GM12878 (cell line): Measurements from ENCODE around the gene MAP7. TPM values are rescaled to one million over a fixed set of nuclear protein-coding genes. Genes with fewer than 3 reads are reported as not detected.
"Not testable (repeated sequence)": the region's sequence is repeated elsewhere in the genome, so short reads cannot be mapped to it uniquely, and the experiment has no call there.

ENCODE experiments used
- ATAC-seq: fragments of 200-7000 bp; cut with Tn5 transposase; 3 replicates; pipeline ENCODE4 v1.9.1; 2020; ENCODE audit warnings: mild to moderate bottlenecking, moderate library complexity
- BruUV-seq: library from RNA; stranded (reverse); fragments of 400-500 nt; replicated peaks from 2 replicates; lab custom pipeline; 2021; lab: Mats Ljungman, UMichigan
- CTCF ChIA-PET: fragments of 300-600 bp; sonication (Branson Sonifier 250); formaldehyde crosslinking; extraction: SDS; loops from one replicate; lab custom pipeline; 2021; ENCODE audit warnings: inconsistent platforms; lab: Yijun Ruan, JAX
- POLR2A ChIA-PET: fragments of 350-600 bp; formaldehyde crosslinking; extraction: SDS; loops from one replicate; lab custom pipeline; 2021; ENCODE audit warnings: inconsistent platforms; lab: Charles Lee
- RAD21 ChIA-PET: fragments of 300-600 bp; sonication (Branson Sonifier 250); formaldehyde crosslinking; loops from one replicate; lab custom pipeline; 2023; ENCODE audit warnings: antibody characterized with exemption; ENCODE audit not compliant: unreplicated experiment; lab: Charles Lee
- SMC1A ChIA-PET: fragments of 300-600 bp; sonication (Branson Sonifier 250); formaldehyde crosslinking; loops from one replicate; lab custom pipeline; 2023; ENCODE audit not compliant: unreplicated experiment, uncharacterized antibody; lab: Charles Lee
- DNase-seq: peaks from one replicate; pipeline ENCODE4 v3.0.0-alpha.2; 2011; ENCODE audit warnings: low read depth, low spot score
- FAIRE-seq: peaks from 3 replicates; lab custom pipeline; 2011; peaks lifted over from hg19 to GRCh38; lab: Jason Lieb, UNC
- H2AFZ ChIP-seq: 2 replicates; pipeline ENCODE4 v1.6.0; 2011; ENCODE audit warnings: low read depth, low read length, control low read depth; ENCODE audit not compliant: control insufficient read depth
- H3K27ac ChIP-seq: 2 replicates; pipeline ENCODE4 v1.5.1; 2011; ENCODE audit warnings: control low read depth; ENCODE audit not compliant: control insufficient read depth, insufficient read depth
- H3K27me3 ChIP-seq, 2 experiments: replicated peaks in 1 of 2; 2 replicates each; pipeline versions ENCODE4 v1.6.0 to v1.6.1; 2011; ENCODE audit warnings: low read length in 1 of 2; ENCODE audit not compliant: control insufficient read depth in 2 of 2, insufficient read depth in 2 of 2
- H3K36me3 ChIP-seq, 2 experiments: 2 replicates each; pipeline ENCODE4 v1.5.1; 2011; ENCODE audit warnings: low read length in 1 of 2; ENCODE audit not compliant: control insufficient read depth in 2 of 2, insufficient read depth in 2 of 2
- H3K4me1 ChIP-seq: 2 replicates; pipeline ENCODE4 v1.6.1; 2011; ENCODE audit warnings: mild to moderate bottlenecking, low read length, moderate library complexity, mixed read lengths; ENCODE audit not compliant: control insufficient read depth, insufficient read depth
- H3K4me2 ChIP-seq: 2 replicates; pipeline ENCODE4 v1.6.0; 2011; ENCODE audit warnings: control low read depth; ENCODE audit not compliant: control insufficient read depth, insufficient read depth
- H3K4me3 ChIP-seq: fragments of 200-600 bp; sonication (generic); 2 replicates; pipeline ENCODE4 v1.5.1; 2016
- H3K79me2 ChIP-seq: 2 replicates; pipeline ENCODE4 v1.6.0; 2011; ENCODE audit warnings: low read length; ENCODE audit not compliant: control insufficient read depth, insufficient read depth
- H3K9ac ChIP-seq: 2 replicates; pipeline ENCODE4 v1.8.0; 2011; ENCODE audit warnings: low read length, control low read depth, mixed read lengths; ENCODE audit not compliant: control insufficient read depth, insufficient read depth
- H3K9me3 ChIP-seq: replicated peaks from 3 replicates; pipeline ENCODE4 v1.5.1; 2011; ENCODE audit warnings: mild to moderate bottlenecking, low read length; ENCODE audit not compliant: control insufficient read depth, insufficient read depth
- H4K20me1 ChIP-seq: 2 replicates; pipeline ENCODE4 v1.6.0; 2011; ENCODE audit not compliant: control insufficient read depth, insufficient read depth
- BHLHE40 ChIP-seq, 2 experiments: fragments of 450-650 bp in 1 of 2; IDR thresholded peaks; 2 replicates each; pipeline ENCODE4 v1.6.1; 2011 to 2017; ENCODE audit warnings: low read depth in 2 of 2, borderline replicate concordance in 1 of 2, improper control_type of control experiment in 1 of 2, low read length in 1 of 2, mild to moderate bottlenecking in 1 of 2
- FOS ChIP-seq: IDR thresholded peaks from 3 replicates; pipeline ENCODE4 v1.6.1; 2011; ENCODE audit warnings: borderline replicate concordance; ENCODE audit not compliant: insufficient read length; ENCODE audit errors: extremely low read depth
- KDM1A ChIP-seq: fragments of 200-600 bp; sonication (generic); IDR thresholded peaks from 2 replicates; pipeline ENCODE4 v1.6.1; 2016; ENCODE audit warnings: borderline replicate concordance
- SUPT20H ChIP-seq: IDR thresholded peaks from 2 replicates; pipeline ENCODE4 v1.6.1; 2011; ENCODE audit warnings: low read depth, mild to moderate bottlenecking, low read length, moderate library complexity, borderline replicate concordance; ENCODE audit not compliant: control insufficient read depth
- ZNF384 ChIP-seq: IDR thresholded peaks from 2 replicates; pipeline ENCODE4 v1.6.1; 2012; ENCODE audit warnings: low read depth, mild to moderate bottlenecking, low read length, improper control_type of control experiment, borderline replicate concordance
- WGBS: methylation state at CpG from one replicate; pipeline ENCODE4 v1.1.6; 2016; ENCODE audit warnings: low lambda C conversion rate; ENCODE audit not compliant: insufficient replicate concordance, insufficient coverage; ENCODE audit errors: missing lambda C conversion rate; 5-methylcytosine and 5-hydroxymethylcytosine counted together
- in situ Hi-C: fragments of 300-500 bp; cut with MboI; formaldehyde crosslinking; loops from 9 replicates; pipeline ENCODE4 v1.14.3; 2018; ENCODE audit warnings: mixed read lengths
- intact Hi-C: fragments of 100-400 bp; cut with micrococcal nuclease; formaldehyde crosslinking; loops from one replicate; pipeline ENCODE4 v1.14.2; 2022; ENCODE audit not compliant: unreplicated experiment
- polyA plus RNA-seq, 11 experiments: library from polyadenylated mRNA; depleted of rRNA in 4 of 11; unstranded in 6 of 11; stranded (reverse) in 5 of 11; fragments of >200 nt; fragmentation: Nextera tagmentation in 4 of 11; fragmentation: Illumina TruSeq in 1 of 11; extraction: Ambion mirVana in 4 of 11; extraction: Trizol in 1 of 11; gene quantifications; 1 replicate in 1 of 11; 2 replicates in 10 of 11; pipeline versions ENCODE4 v1.2.1 to v1.2.3, GENCODE V29; 2011 to 2016; ENCODE audit warnings: inconsistent platforms in 2 of 11, missing spikeins in 2 of 11, low read depth in 1 of 11
- total RNA-seq, 4 experiments: library from RNA; depleted of rRNA in 3 of 4; stranded (reverse); fragments of >200 nt in 3 of 4; fragmentation: Illumina TruSeq in 1 of 4; extraction: Trizol in 1 of 4; gene quantifications; 2 replicates each; pipeline versions ENCODE4 v1.2.1 to v1.2.3, GENCODE V29; 2013 to 2021
- TF ChIP-seq, protein P1 (sequence below): IDR thresholded peaks from 2 replicates; pipeline ENCODE4 v1.6.1; 2012; ENCODE audit warnings: mild to moderate bottlenecking, low read depth, low read length
- TF ChIP-seq, protein P2 (sequence below): fragments of 450-650 bp; conservative IDR thresholded peaks from 2 replicates; pipeline ENCODE4 v1.6.1; 2017; ENCODE audit warnings: mild to moderate bottlenecking, moderate library complexity

MAP7 gene
- total and polyA plus RNA-seq, 10 of the 15 experiments (the other 5 are each of a cell fraction or from before 2014, with no cell fraction given) = 0.04 to 0.17 (median 0.08) TPM; not detected in 2

DNA sequence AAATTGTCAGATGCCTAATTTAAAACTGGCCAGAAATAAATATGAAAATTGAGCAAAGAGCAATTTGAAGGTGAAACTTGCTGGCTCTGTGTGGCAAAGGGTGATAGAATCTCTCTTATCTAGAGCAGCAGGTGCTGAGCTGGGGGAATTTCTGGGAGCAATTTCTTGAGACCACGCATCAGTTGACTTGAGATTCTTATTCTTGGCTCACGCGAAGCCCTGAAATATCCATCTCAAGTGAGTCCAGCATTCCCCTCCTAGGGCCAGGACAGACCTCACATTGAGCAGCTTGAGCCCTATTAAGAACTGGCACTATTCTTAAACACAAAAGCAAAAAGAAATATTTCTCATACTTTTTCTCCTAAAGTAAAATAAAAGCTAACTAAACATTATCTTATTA is 66.3 kb downstream of the MAP7 start:
- Histone ChIP-seq H3K36me3 (no peaks in the 10 kb centered on the region), H3K4me3 (no peak overlapping the region), H2AFZ (no peak overlapping the region), H3K27ac (no peak overlapping the region), H3K79me2 (no peaks in the 10 kb centered on the region), H3K9me3 (no peaks in the 10 kb centered on the region), H3K27me3 (no peaks in the 10 kb centered on the region), H4K20me1 (no peaks in the 10 kb centered on the region), H3K4me2 (no peak overlapping the region), H3K9ac (no peak overlapping the region), H3K4me1 (no peaks in the 10 kb centered on the region)
- intact Hi-C loops (no loop called here), in situ Hi-C loops (no loop called here)
- SMC1A ChIA-PET = no interaction called here
- no TSS peak for BruUV-seq
- TF ChIP-seq FOS = no peak
- no peak for TF ChIP-seq ZNF384
- TF ChIP-seq BHLHE40 (IDR thresholded peaks at IDR 0.05; ENCODE audit: borderline replicate concordance in 1 of 2, low read depth in 2 of 2, low read length in 1 of 2) = no peak
- TF ChIP-seq, protein P1, sequence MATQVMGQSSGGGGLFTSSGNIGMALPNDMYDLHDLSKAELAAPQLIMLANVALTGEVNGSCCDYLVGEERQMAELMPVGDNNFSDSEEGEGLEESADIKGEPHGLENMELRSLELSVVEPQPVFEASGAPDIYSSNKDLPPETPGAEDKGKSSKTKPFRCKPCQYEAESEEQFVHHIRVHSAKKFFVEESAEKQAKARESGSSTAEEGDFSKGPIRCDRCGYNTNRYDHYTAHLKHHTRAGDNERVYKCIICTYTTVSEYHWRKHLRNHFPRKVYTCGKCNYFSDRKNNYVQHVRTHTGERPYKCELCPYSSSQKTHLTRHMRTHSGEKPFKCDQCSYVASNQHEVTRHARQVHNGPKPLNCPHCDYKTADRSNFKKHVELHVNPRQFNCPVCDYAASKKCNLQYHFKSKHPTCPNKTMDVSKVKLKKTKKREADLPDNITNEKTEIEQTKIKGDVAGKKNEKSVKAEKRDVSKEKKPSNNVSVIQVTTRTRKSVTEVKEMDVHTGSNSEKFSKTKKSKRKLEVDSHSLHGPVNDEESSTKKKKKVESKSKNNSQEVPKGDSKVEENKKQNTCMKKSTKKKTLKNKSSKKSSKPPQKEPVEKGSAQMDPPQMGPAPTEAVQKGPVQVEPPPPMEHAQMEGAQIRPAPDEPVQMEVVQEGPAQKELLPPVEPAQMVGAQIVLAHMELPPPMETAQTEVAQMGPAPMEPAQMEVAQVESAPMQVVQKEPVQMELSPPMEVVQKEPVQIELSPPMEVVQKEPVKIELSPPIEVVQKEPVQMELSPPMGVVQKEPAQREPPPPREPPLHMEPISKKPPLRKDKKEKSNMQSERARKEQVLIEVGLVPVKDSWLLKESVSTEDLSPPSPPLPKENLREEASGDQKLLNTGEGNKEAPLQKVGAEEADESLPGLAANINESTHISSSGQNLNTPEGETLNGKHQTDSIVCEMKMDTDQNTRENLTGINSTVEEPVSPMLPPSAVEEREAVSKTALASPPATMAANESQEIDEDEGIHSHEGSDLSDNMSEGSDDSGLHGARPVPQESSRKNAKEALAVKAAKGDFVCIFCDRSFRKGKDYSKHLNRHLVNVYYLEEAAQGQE = no peak
- no peak for TF ChIP-seq SUPT20H
- TF ChIP-seq KDM1A = no peak
- TF ChIP-seq, protein P2, sequence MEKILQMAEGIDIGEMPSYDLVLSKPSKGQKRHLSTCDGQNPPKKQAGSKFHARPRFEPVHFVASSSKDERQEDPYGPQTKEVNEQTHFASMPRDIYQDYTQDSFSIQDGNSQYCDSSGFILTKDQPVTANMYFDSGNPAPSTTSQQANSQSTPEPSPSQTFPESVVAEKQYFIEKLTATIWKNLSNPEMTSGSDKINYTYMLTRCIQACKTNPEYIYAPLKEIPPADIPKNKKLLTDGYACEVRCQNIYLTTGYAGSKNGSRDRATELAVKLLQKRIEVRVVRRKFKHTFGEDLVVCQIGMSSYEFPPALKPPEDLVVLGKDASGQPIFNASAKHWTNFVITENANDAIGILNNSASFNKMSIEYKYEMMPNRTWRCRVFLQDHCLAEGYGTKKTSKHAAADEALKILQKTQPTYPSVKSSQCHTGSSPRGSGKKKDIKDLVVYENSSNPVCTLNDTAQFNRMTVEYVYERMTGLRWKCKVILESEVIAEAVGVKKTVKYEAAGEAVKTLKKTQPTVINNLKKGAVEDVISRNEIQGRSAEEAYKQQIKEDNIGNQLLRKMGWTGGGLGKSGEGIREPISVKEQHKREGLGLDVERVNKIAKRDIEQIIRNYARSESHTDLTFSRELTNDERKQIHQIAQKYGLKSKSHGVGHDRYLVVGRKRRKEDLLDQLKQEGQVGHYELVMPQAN = no peak
- WGBS = 65% methylated on average over 3 of the region's 3 CpGs
- POLR2A ChIA-PET = no interaction called here
- RAD21 ChIA-PET = no interaction called here
- no peak for DNase-seq
- CTCF ChIA-PET = no interaction called here
- FAIRE-seq = no peak
- ATAC-seq = no peak

DNA sequence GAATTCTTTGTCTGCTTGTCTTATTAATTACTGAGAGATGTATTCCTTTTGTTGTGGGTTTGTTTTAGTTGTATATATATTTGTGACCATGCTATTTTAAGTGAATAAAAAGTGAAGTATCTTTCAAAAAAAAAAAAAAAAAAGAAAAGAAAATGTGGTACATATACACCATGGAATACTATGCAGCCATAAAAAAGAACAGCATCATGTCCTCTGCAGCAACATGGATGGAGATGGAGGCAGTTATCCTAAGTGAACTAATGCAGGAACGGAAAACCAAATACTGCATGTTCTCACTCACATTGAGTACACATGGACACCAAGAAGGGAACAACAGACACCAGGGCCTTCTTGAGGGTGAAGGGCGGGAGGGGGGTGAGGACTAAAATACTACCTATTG is 67.2 kb downstream of the MAP7 start:
- in situ Hi-C loops, H3K4me1 ChIP-seq, H3K9ac ChIP-seq, H3K4me2 ChIP-seq, CTCF ChIA-PET, H3K4me3 ChIP-seq, H4K20me1 ChIP-seq, POLR2A ChIA-PET, H3K36me3 ChIP-seq, H3K79me2 ChIP-seq, intact Hi-C loops, ATAC-seq, SMC1A ChIA-PET, H2AFZ ChIP-seq, H3K27me3 ChIP-seq, H3K27ac ChIP-seq, H3K9me3 ChIP-seq, FAIRE-seq, BruUV-seq, DNase-seq, RAD21 ChIA-PET: not testable (repeated sequence)
- WGBS = 32% methylated on average over 2 of the region's 2 CpGs
